H1 (cell line): Measurements from ENCODE around the gene TBCE. TPM values are rescaled to one million over a fixed set of nuclear protein-coding genes. Genes with fewer than 3 reads are reported as not detected.

Source experiments
- ATF3 ChIP-seq: IDR thresholded peaks from 2 replicates; pipeline ENCODE4 v1.6.1; 2011; ENCODE audit warnings: low read depth, mild to moderate bottlenecking, low read length; ENCODE audit not compliant: insufficient read depth
- CHD7 ChIP-seq: fragments of 300-600 bp; sonication (generic); IDR thresholded peaks from 2 replicates; pipeline ENCODE4 v1.7.1; 2012; ENCODE audit warnings: low read length, moderate library complexity, mild to moderate bottlenecking, inconsistent platforms; ENCODE audit not compliant: insufficient replicate concordance
- EZH2 ChIP-seq: fragments of 200-600 bp; sonication (generic); IDR thresholded peaks from 2 replicates; pipeline ENCODE4 v1.7.1; 2012; ENCODE audit warnings: low read depth, mild to moderate bottlenecking, moderate library complexity, low read length, inconsistent platforms; ENCODE audit not compliant: severe bottlenecking
- JUN ChIP-seq: IDR thresholded peaks from 2 replicates; pipeline ENCODE4 v1.6.1; 2011; ENCODE audit warnings: low read depth, mild to moderate bottlenecking, improper control_type of control experiment, low read length
- JUND ChIP-seq: IDR thresholded peaks from 2 replicates; pipeline ENCODE4 v1.6.1; 2011; ENCODE audit warnings: mild to moderate bottlenecking, improper control_type of control experiment, low read length
- POU5F1 ChIP-seq: IDR thresholded peaks from 2 replicates; pipeline ENCODE4 v1.6.1; 2011; ENCODE audit warnings: low read depth, mild to moderate bottlenecking, low read length, moderate library complexity
- RAD21 ChIP-seq, 2 experiments: IDR thresholded peaks in 1 of 2; conservative IDR thresholded peaks in 1 of 2; 2 replicates each; pipeline ENCODE4 v1.6.1; 2011; ENCODE audit warnings: low read depth in 2 of 2, low read length in 2 of 2, improper control_type of control experiment in 1 of 2, inconsistent platforms in 1 of 2, mild to moderate bottlenecking in 1 of 2, moderate library complexity in 1 of 2
- SIRT6 ChIP-seq: IDR thresholded peaks from one replicate; pipeline ENCODE4 v1.7.1; 2012; ENCODE audit warnings: low read length, inconsistent platforms
- TBP ChIP-seq: IDR thresholded peaks from 2 replicates; pipeline ENCODE4 v1.6.1; 2011; ENCODE audit warnings: low read depth, low read length, improper control_type of control experiment
- YY1 ChIP-seq: IDR thresholded peaks from 2 replicates; pipeline ENCODE4 v1.6.1; 2011; ENCODE audit warnings: low read depth, mild to moderate bottlenecking, low read length
- polyA plus RNA-seq, 7 experiments: library from polyadenylated mRNA; depleted of rRNA in 3 of 7; stranded (reverse) in 5 of 7; unstranded in 2 of 7; fragments of >200 nt in 5 of 7; fragments of 200-250 nt in 2 of 7; gene quantifications; 1 replicate in 5 of 7; 2 replicates in 1 of 7; 4 replicates in 1 of 7; pipeline versions ENCODE4 v1.2.1 to v1.2.3, GENCODE V29; 2011 to 2013; ENCODE audit warnings: missing spikeins in 2 of 7, mixed read lengths in 2 of 7
- total RNA-seq: library from RNA; stranded (reverse); fragmentation: NEBNext Ultra II Directional; extraction: Animal tissue kit (Norgen Biotek cat#: 25700); gene quantifications from 2 replicates; pipeline ENCODE4 v1.2.1, GENCODE V29; 2021

Gene TBCE
- total and polyA plus RNA-seq, 2 of the 8 experiments (the other 6 are each of a cell fraction or from before 2014, with no cell fraction given): 22.7 to 42.9 TPM

GRCh38 chr1:235442788-235443429 is 75.7 kb downstream of the TBCE start (continued):
- TF ChIP-seq CHD7 (no peak), TBP (no peak), YY1 (no peak), JUN (no peak), ATF3 (no peak), SIRT6 (no peak), RAD21 (IDR thresholded peaks at IDR 0.05 in 1 of 2, conservative IDR thresholded peaks at IDR 0.05 in 1 of 2; ENCODE audit: low read depth in 2 of 2, low read length in 2 of 2) (no peak), EZH2 (no peak), POU5F1 (no peak), JUND (no peak)
